Hepatocyte (in vitro differentiated cells): Measurements from ENCODE around the gene LARP4.

Source experiments
- CTCF ChIP-seq: fragments of 200-600 bp; sonication (generic); IDR thresholded peaks from 2 replicates; pipeline ENCODE4 v1.5.1; 2016; ENCODE audit warnings: antibody characterized with exemption, mild to moderate bottlenecking; ENCODE audit not compliant: poor library complexity
- EZH2 ChIP-seq: fragments of 200-600 bp; sonication (generic); IDR thresholded peaks from 2 replicates; pipeline ENCODE4 v1.6.1; 2016; ENCODE audit warnings: antibody characterized with exemption, mild to moderate bottlenecking, borderline replicate concordance
- EZH2phosphoT487 ChIP-seq: fragments of 200-600 bp; sonication (generic); IDR thresholded peaks from one replicate; pipeline ENCODE4 v1.6.1; 2018; ENCODE audit warnings: antibody characterized with exemption, mild to moderate bottlenecking, low read depth, moderate library complexity; ENCODE audit not compliant: unreplicated experiment, severe bottlenecking

DNA sequence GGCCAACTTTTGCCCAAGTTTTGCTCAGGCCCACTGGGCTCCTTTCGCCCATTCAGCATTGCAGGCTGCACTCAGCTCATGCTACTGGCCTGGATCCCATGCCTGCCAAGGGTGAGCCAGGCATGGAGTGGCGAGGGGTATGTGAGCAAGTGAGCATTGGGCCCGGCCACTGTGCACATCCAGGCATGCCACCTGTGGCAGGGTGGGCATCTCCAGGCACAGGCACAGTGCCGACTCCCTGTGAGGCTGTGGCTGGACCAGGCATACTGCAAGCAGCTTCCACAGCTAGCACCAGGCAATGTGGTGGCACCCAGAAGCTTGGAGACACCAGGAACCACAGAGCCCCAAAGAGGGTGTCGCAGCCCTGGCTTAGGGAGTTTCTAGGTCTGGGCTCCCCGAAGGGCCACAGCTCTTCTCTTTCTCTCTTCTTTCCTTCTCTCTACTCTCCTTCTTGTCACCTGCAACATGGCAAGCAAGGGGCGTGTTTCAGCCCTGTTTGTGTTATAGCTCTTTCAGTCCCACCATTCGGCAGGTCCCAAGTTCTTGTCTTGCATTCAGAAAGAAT lies 19.8 kb upstream of the LARP4 start:
- TF ChIP-seq CTCF (no peak), EZH2 (no peak), EZH2phosphoT487 (no peak)
